NCI-H2029 (cell line): ENCODE data around the gene UBN2.
A peak's percentile ranks its signal among the peaks of the same experiment; 100 is the strongest.
"Not testable (repeated sequence)": the region's sequence is repeated elsewhere in the genome, so short reads cannot be mapped to it uniquely, and the experiment has no call there.

ENCODE experiments used
- DNase-seq: peaks from one replicate; lab custom pipeline; 2025; lab: John Stamatoyannopoulos, UW

UBN2 gene

DNA sequence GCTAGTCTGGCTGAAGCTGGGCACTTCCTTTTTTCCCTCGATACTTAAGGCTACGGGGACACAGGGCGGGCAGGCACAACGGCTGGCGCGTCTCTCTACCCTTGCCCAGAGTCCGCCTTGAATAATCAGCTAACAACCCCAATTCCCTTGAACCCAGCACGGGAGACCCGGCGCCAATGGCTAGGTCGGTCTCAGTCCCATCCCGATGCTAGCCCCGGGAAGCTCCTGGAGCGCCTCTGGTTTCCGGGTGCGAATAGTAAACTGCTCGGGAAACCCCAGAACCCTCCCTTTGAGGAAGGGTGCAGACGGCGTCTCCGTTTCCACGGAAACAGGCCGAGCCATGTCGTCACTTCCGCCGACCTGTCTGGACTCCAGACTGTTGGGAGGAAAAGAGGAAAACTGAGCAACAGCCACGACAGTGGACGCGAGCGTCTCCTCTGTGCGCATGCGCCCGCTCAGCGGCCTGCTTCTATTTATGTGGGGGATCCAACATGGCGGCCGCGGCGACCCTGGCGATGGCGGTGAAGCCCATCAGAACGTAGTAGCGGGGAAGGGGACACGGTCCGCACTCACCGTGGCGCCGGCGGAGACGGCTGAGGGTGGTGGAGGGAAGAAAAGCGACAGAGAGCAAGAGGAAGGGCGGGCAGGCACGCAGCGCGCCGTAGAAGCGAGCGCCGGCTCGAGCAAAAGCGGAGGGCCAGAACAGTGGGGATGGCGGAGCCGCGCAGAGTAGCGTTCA, at the start of gene UBN2:
Gene UBN2 (plus strand): TSS at position 464 of the 739 bp plus-strand sequence. CDS start 248 bp downstream, at position 712.
- DNase-seq: peak; percentile 96

DNA sequence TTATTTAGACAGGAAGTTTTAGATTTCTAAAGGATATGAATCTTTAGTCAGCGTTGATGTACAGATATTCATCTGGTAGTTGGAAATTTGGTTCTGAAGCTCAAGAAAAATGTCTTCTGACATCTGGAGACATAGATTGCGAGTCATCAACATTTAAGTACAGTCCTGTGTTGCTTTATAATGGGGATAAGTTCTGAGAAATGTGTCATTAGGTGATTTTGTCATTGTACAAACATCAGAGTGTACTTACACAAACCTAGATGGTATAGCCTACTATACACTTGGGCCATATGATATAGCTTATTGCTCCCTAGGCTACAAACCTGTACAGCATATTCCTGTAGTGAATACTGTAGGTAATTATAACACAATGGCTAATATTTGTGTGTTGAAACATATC, 49.6 kb upstream of the UBN2 start:
- no peak for DNase-seq

DNA sequence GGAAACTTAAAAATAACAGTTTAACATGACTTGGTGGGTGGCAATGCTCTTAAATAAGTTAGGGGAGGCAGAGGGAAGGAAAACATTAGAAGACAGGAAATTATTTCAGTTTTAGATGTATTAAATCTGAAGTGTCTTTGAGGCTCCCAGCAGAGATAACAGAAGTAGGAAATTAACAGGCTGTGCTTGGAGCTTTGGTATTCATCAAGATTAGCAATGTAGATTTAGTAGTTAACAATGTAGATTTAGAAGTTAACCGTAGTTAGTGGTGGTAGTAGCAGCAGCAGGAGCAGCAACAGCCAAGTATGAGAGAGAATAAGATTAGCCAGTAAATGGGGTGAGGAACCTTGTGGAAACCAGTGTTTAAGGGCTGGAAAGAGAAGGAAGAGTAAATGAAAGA, 48.7 kb upstream of the UBN2 start:
- no peak for DNase-seq

GRCh38 chr7:139183251-139183650, 47.8 kb upstream of the UBN2 start:
- no peak for DNase-seq

GRCh38 chr7:139183878-139184338, 47.1 kb upstream of the UBN2 start:
- no peak for DNase-seq

DNA sequence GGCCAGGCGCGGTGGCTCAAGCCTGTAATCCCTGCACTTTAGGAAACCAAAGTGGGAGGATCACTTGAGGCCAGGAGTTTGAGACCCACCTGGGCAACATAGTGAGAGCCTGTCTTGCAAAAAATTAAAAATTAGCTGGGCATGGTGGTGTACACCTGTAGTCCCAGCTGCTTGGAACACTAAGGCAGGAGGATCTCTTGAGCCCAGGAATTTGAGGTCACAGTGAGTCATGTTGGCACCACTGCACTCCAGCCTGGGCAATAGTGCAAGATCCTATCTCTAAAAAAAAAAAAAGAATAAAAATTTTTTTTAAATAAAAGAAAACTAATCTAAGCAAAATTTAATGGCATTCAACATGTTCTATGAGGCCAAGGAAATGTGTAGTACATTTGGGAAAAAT, 44.9 kb upstream of the UBN2 start:
- DNase-seq: no peak

DNA sequence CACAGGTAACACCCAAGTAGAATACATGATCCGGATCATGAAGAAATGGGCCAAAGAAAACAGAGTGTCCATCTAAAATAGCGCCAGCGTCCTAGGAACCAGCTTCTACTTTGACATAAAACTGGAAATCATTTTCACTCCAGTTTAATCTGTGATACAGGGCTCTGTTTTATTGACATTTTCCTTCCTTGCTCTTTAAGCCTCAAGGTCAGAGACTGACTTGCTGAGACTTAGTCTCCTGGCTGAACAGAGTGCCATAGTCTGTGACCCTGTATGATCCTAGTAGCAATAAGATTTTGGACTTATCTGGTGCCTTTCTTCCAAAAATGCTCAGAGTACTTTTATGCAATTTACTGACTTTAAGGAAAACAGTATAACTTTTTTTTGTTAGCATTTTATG, 41.7 kb upstream of the UBN2 start:
- no peak for DNase-seq

- no peak for DNase-seq
Observed at GRCh38 chr7:139192014-139192706, 38.9 kb upstream of the UBN2 start.

- no peak for DNase-seq
Observed at GRCh38 chr7:139200382-139200781, 30.7 kb upstream of the UBN2 start.

GRCh38 chr7:139203992-139204391, 27.0 kb upstream of the UBN2 start:
- no peak for DNase-seq

DNA sequence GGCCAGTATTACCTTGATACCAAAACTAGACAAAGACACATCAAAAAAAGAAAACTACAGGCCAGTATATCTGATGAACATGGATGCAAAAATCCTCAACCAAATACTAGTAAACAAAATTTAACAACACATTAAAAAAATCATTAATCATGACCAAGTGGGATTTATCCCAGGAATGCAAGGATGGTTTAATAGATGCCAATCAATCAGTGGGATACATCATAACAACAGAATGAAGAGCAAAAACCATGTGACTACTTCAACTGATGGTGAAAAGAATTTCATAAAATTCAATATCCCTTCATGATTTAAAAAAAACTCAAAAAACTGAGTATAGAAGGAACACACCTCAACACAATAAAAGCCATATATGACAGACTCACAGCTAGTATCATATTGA, 25.2 kb upstream of the UBN2 start:
- no peak for DNase-seq

- no peak for DNase-seq
Observed at GRCh38 chr7:139212133-139212532, 18.9 kb upstream of the UBN2 start.

- DNase-seq: not testable (repeated sequence)
Observed at GRCh38 chr7:139213489-139213888, 17.5 kb upstream of the UBN2 start.

GRCh38 chr7:139218173-139218572, 12.9 kb upstream of the UBN2 start:
- no peak for DNase-seq

GRCh38 chr7:139224219-139224618, 6.8 kb upstream of the UBN2 start:
- DNase-seq: no peak

DNA sequence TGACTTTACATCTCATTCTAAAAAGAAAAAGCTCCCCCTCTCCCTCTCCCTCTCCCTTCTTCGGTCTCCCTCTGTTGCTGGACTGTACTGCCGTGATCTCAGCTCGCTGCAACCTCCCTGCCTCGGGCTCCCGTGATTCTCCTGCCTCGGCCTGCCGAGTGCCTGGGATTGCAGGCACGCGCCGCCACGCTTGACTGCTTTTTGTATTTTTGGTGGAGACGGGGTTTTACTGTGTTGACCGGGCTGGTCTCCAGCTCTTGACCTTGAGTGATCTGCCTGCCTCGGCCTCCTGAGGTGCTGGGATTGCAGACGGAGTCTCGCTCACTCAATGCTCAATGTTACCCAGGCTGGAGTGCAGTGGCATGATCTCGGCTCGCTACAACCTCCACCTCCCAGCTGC, 6.2 kb upstream of the UBN2 start:
- not testable (repeated sequence) for DNase-seq

DNA sequence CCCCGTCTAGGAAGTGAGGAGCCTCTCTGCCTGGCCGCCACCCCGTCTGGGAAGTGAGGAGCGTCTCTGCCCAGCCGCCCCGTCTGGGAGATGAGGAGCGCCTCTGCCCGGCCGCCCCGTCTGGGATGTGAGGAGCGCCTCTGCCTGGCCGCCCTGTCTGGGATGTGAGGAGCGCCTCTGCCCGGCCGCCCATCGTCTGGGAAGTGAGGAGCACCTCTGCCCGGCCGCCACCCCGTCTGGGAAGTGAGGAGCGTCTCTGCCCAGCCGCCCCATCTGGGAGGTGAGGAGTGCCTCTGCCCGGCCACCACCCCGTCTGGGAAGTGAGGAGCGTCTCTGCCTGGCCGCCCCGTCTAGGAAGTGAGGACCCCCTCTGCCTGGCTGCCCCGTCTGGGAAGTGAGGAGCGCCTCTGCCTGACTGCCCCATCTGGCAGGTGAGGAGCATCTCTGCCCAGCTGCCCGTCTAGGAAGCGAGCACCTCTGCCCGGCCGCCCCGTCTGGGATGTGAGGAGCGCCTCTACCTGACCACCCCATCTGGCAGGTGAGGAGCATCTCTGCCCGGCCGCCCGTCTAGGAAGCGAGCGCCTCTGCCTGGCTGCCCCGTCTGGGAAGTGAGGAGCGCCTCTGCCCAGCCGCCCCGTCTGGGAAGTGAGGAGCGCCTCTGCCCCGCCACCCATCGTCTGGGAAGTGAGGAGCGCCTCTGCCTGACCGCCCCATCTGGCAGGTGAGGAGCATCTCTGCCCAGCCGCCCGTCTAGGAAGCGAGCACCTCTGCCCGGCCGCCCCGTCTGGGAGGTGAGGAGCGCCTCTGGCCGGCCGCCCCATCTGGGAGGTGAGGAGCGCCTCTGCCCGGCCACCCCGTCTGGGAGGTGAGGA, 5.5 kb upstream of the UBN2 start:
- DNase-seq: not testable (repeated sequence)

- DNase-seq: not testable (repeated sequence)
Observed at GRCh38 chr7:139226158-139226515, 4.9 kb upstream of the UBN2 start.

- DNase-seq: not testable (repeated sequence)
Observed at GRCh38 chr7:139226988-139227488, 4.0 kb upstream of the UBN2 start.

DNA sequence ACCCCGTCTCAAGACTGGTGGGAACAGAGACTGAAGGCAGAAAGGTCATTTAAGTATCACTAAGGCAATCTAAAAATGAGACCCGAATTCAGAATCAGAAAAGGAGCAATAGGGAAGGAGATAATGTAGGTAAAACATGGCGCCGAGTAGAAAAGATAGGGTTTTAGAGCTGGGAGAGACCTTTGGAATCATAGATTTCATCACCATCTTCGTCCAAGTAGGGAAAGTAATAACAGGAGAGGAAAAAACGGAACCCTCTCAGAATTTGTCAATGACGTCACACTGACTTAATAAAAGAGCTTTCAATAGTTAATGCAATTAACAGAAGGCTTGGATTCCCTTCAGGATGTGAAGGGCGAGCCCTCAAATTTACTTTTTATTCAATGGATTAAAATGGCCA, 1.0 kb upstream of the UBN2 start:
- DNase-seq: no peak

DNA sequence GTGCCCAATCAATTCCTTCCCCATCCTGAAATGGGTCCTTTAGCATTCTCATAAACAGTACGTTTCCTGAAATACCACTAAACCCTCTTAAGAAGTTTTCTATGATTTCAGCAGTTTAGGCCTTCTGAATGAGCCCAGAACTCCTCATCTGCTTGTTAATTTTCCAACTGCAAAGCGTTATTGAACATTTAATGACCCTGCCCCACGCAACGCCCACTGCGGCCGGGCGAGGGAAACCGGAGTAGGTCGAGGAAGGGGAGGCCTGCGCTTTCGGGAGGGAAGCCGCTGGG, 608 bp upstream of the UBN2 start:
- DNase-seq: no peak

DNA sequence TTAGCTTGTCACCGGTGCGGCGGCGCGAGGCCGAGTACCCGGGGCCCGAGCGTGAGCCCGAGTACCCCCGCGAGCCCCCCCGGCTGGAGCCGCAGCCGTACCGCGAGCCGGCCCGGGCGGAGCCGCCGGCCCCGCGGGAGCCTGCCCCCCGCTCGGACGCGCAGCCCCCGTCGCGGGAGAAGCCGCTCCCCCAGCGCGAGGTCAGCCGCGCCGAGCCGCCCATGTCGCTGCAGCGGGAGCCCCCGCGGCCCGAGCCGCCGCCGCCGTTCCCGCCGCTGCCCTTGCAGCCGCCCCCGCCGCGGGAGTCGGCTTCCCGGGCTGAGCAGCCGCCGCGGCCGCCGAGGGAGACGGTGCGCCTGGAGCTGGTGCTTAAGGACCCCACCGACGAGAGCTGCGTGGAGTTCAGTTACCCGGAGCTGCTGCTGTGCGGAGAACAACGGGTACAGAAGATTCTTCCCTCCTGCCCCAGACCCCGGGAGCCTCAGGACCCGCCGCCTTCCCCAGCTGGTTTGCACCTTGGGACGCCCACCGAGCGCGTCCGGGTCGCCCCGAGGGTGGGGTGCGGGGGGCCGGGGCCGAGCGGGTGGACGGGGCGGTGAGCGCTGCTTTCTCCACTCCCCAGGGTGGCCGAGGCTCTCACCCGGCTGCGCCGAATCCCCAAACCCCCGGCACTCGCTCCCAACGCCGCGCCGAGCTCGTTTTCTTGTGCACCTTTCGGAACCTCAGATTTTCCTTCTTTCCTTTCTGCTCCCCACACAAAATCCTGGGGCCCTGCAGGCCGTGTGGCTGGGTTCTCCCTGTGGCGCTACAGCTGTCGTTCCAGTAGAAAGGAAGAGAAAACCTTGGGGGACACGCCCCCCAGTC, 708 bp downstream of the UBN2 start:
- DNase-seq: peak; percentile 8
